ENCODE results near the gene HNRNPH1.

HNRNPH1 gene

DNA sequence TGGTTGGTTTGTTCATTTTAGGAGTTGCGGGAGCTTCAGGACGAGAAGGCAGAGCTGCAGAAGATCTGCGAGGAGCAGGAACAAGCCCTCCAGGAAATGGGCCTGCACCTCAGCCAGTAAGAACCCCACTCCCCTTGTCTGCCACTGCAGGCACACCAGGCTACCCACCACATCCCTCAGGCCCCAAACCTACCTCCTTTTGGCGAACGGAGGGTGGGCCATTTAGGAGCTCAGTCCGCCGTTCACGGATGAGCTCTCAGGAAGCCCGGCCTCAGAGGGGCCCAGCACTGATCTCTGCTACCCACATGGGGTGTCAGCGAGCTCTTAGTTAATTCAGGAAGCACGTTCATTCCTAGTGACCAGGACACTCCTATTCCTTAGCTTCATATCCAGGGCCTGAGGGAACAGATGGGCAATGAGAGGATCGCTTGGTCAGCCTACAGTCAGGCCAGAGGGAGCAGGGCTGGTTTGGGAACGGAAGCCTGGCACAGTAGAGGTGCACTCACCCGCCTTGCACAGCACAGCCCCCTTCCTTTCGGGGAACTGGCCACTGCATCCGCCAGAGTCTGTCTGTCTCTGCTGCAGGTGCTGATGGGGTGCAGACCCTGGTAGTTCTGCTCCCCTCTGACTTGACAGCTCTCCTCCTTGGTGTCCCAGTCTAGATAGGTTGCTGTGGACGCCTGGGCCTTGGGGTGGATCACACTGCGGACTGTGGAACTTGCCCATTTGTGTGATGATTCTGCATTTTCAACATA is 21.4 kb downstream of the HNRNPH1 start:
- DNase-seq, result no peak

DNA sequence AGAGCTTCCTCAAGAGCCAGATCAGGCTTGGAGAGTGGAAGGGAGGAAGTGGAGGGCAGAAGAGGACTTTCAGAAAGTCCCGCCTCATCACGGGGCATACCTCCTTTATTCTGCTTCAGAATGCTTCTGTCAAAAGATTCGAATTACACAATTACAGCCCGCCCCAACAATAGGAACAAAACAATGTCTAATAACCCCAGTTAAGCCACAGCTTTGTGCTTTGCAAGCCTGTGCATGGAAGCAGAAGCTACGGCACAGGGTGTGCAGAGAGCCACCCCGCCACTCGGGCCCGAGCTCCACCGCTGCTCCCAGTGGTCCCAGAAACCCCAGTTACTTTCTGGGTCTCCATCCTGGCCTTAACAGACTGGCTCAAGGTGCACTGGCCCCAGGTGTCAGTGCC is 23.5 kb downstream of the HNRNPH1 start:
- DNase-seq, result no peak

DNA sequence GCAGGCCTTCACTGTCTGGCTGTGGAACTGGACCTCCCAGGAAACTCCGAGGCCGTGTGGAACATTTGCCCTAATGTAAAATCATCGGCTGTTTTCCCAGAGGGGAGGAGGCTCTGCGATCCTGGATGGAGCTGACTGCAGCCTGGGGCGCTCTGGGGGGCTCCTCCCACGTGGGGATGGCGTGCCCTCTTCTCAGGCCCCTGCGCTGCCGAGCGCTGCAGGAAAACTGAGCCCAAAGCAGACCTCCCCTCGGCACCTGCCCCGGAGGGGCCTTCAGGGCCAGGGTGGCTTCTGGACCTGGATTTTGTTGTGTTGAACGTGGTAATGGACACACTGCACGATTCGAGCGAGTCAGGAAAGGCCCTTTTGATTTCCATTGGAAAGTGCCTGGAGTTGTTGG is 23.9 kb downstream of the HNRNPH1 start:
- no peak for DNase-seq

DNA sequence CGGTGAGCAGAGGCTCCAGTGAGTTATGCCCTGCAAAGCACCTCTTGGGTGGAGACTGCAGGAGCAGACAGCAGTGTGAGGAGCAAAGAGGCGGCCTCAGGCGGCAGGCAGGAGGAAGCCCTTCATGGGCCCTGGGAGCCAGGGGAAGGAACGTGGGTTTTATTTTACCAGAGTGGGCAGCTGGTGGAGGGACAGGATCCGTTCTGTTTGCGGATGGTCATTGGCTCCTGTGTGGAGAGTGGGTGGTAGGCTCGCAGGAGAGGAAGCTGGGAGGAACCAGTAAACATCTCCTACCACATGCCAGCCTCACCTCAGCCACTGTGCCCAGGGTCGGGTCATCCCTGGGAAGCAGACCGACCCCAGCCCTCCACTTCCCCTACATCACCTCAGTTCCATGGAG is 24.4 kb downstream of the HNRNPH1 start:
- no peak for DNase-seq

DNA sequence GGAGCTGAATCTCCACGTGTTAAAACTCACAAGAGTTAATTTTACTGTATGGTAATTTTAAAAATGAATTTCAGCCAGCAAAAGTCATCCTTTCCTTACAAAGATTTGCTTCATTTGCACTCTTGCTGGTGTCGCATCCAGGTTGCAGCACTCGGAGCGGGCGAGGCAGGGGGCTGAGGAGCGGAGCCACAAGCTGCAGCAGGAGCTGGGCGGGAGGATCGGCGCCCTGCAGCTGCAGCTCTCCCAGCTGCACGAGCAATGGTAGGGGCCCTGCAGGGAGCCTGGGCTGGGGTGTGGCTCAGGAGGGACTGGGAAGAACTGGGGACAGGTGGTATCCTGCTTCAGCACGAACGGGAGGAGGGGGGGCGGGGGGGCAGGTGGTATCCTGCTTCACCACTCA is 27.1 kb downstream of the HNRNPH1 start:
- DNase-seq, result no peak

DNA sequence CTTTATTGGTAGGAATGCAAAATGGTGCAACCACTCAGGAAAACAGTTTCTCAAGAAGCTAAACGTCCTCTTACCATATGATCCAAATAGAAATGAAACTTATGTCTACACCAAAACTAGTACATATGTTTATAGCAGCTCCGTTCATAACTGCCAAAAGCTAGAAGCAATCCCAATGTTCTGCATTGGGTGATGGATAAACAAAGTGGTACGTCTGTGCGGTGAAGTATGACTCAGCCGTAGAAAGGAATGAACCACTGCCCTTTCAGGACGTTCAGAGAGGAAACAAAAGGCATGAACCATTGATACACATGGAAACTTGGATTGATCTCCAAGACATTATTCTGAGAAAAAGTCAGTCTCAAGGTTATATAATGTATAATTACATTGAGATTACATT is 27.6 kb downstream of the HNRNPH1 start:
- DNase-seq, result no peak

DNA sequence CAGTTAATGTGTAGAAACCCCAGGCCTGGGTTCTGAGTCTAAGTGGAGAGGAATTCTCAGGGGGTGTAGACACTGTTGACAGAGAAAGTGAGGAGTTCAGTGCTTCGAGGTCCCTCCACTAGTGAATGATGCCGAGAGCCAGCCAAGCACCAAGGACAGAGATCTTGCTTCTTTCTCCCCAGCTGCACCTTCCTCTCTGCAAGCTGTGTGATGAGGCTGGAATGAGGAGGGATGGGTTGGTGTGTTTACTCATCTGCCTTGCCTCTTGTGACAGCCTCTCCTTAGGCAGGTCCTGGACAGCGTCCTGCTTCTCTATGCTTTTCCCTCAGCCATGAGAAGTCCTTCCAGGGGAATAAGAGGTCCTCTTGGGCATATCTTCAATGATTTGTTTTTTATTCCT is 35.3 kb downstream of the HNRNPH1 start:
- DNase-seq, result no peak

DNA sequence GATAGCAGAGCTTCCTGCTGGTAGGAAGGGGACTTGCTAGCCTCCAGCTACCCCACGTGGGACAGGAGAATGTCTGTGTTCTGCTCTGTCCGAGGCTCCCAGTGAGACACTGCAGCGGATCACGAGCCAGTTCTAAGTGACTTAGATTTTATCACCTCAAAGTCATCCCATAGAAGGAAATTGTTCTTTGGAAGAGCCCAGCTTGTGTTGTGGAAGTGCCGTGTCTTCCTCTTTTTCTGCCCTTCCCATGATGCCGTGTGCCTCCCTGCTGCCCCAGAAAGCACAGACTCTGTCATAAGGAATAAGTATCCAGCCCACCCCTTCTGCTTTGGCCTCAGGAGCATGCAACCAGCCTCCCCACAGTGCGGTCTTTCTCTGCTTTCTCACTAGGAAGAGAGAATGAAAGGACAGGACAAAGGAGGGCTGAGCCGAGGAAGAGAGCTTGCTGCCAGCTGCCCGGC is 37.5 kb downstream of the HNRNPH1 start:
- DNase-seq, result no peak

DNA sequence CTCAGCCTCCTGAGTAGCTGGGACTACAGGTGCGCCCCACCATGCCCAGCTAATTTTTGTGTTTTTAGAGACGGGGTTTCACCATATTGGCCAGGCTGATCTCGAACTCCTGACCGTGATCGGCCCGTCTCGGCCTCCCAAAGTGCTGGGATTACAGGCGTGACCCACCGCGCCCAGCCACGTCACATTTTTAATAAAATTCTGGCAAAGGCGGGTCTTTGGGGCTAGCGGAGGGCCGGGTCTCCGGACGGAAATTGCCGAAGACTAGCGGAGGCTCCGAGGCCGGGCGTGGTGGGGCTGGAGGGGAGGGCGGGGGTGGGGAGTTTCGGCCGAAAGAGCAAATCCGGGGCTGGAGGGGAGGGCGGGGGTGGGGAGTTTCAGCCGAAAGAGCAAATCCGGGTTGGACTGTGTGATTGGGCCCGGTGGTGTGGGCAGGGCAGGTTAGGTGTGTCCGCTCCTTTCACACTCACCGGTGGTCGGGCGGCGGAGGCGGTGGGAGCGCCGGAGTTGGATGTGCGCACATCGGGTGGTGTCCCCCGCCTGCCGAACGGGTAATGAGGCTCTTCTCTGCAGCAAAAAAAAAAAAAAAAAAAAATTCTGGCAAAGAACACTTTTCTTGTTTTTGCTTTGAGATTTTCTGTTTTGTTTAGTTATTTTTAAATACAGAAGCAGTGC is 46.0 kb downstream of the HNRNPH1 start:
- no peak for DNase-seq

DNA sequence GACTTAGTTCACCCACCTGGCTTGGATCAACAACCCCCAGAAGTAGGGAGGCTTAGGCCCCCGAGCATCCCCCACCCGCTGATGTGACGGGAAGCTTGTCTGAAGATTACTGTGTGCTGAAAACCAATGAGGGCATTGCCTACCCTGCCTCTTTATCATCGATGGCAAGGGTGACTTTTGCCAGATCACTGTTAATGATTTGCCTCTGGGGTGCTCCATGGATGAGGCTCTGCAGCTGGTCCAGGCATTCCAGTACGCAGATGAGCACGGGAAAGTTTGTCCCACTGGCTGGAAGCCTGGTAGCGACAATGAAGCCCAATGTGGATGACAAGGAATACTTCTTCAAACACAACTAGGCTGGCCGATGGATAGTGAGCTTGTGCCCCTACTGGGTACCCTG is 51.1 kb downstream of the HNRNPH1 start:
- DNase-seq, result no peak

DNA sequence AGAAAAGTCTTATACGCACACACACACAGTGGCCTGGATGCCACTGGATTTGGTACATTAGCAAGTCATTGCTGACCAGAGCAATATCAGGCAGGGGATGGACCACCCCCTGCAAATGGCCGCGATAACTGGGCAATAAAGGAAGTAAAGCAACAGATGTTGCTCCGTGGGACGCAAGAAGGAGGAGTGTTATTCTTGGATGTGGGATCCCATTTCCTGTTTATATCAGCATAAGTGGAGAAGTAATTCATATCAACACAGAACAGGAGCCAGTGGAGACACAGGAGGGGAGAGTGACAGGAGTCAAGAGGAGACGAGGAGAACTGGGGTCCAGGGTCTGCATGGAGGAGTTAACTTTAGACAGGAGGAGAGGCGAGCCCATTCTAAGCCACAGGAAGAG is 54.8 kb downstream of the HNRNPH1 start:
- DNase-seq, result no peak

DNA sequence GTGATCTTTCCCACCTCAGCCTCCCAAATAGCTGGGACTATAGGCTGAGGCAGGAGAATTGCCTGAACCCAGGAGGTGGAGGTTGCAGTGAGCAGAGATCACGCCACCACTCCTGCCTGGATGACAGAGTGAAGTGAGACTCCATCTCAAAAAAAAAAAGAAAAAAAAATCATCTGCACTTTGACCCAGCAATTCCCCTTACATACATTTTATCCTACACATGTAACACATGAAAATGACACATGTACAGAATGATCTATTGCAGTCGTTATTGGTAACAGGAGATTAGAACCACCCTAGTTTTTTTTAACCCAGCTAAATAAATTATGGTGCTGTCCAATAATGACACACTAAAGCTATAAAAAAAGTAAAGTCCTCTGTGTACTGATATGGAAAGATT is 58.9 kb downstream of the HNRNPH1 start:
- no peak for DNase-seq

All from stimulated activated CD4-positive, alpha-beta T cell treated with anti-CD3 and anti-CD28 coated beads, Interleukin-12 subunit alpha, Interleukin-12 subunit beta, amount 100 ng/mL, for 4 hours (primary cell).